Astrocyte (in vitro differentiated cells and primary cell): ENCODE data around the gene SLC39A9. TPM values are rescaled to one million over a fixed set of nuclear protein-coding genes. Genes with fewer than 3 reads are reported as not detected.

Experiments used
- DNase-seq: peaks from one replicate; pipeline ENCODE4 v3.0.0-alpha.2; 2010; ENCODE audit warnings: low read depth
- FAIRE-seq: peaks from 2 replicates; lab custom pipeline; 2011; peaks lifted over from hg19 to GRCh38; lab: Jason Lieb, UNC
- H2AFZ ChIP-seq: 2 replicates; pipeline ENCODE4 v1.6.0; 2012; ENCODE audit warnings: low read depth, low read length, inconsistent platforms
- H3K27ac ChIP-seq: 2 replicates; pipeline ENCODE4 v1.5.1; 2011; ENCODE audit warnings: low read depth, low read length, inconsistent platforms
- H3K27me3 ChIP-seq: 2 replicates; pipeline ENCODE4 v1.6.0; 2011; ENCODE audit warnings: low read length, inconsistent platforms; ENCODE audit not compliant: insufficient read depth
- H3K36me3 ChIP-seq: 2 replicates; pipeline ENCODE4 v1.5.1; 2011; ENCODE audit warnings: low read length, inconsistent platforms; ENCODE audit not compliant: insufficient read depth
- H3K4me1 ChIP-seq: 2 replicates; pipeline ENCODE4 v1.5.1; 2011; ENCODE audit warnings: low read length, inconsistent platforms; ENCODE audit not compliant: insufficient read depth
- H3K4me2 ChIP-seq: 2 replicates; pipeline ENCODE4 v1.6.0; 2012; ENCODE audit warnings: low read length, inconsistent platforms
- H3K4me3 ChIP-seq: 2 replicates; pipeline ENCODE4 v1.5.1; 2011; ENCODE audit warnings: low read depth, mild to moderate bottlenecking, low read length, inconsistent platforms; ENCODE audit not compliant: insufficient read depth
- H3K79me2 ChIP-seq: 2 replicates; pipeline ENCODE4 v1.6.0; 2012; ENCODE audit warnings: mild to moderate bottlenecking, low read length, inconsistent platforms; ENCODE audit not compliant: insufficient read depth
- H3K9ac ChIP-seq: 2 replicates; pipeline ENCODE4 v1.6.0; 2012; ENCODE audit warnings: mild to moderate bottlenecking, low read length, inconsistent platforms
- H3K9me3 ChIP-seq: 2 replicates; pipeline ENCODE4 v1.5.1; 2012; ENCODE audit warnings: low read depth, mild to moderate bottlenecking, low read length, inconsistent platforms; ENCODE audit not compliant: insufficient read depth
- H4K20me1 ChIP-seq: 2 replicates; pipeline ENCODE4 v1.6.0; 2012; ENCODE audit warnings: low read length, inconsistent platforms; ENCODE audit not compliant: insufficient read depth
- H3K27ac Mint-ChIP-seq: one replicate; pipeline ENCODE4 v1.8.0; 2021; ENCODE audit warnings: mild to moderate bottlenecking, mixed read lengths; ENCODE audit not compliant: unreplicated experiment
- H3K27me3 Mint-ChIP-seq: one replicate; pipeline ENCODE4 v1.8.0; 2021; ENCODE audit warnings: low read depth, mixed read lengths; ENCODE audit not compliant: unreplicated experiment
- H3K36me3 Mint-ChIP-seq: one replicate; pipeline ENCODE4 v1.8.0; 2021; ENCODE audit warnings: low read depth, mixed read lengths; ENCODE audit not compliant: unreplicated experiment
- H3K4me1 Mint-ChIP-seq: one replicate; pipeline ENCODE4 v1.8.0; 2021; ENCODE audit warnings: low read depth, mixed read lengths; ENCODE audit not compliant: unreplicated experiment
- H3K4me3 Mint-ChIP-seq: one replicate; pipeline ENCODE4 v1.8.0; 2021; ENCODE audit warnings: mild to moderate bottlenecking, moderate library complexity, mixed read lengths; ENCODE audit not compliant: unreplicated experiment
- H3K9me3 Mint-ChIP-seq: one replicate; pipeline ENCODE4 v1.8.0; 2021; ENCODE audit warnings: mild to moderate bottlenecking, mixed read lengths; ENCODE audit not compliant: unreplicated experiment
- EZH2 ChIP-seq: IDR thresholded peaks from 2 replicates; pipeline ENCODE4 v1.6.1; 2012; ENCODE audit warnings: mild to moderate bottlenecking, low read length, inconsistent platforms; ENCODE audit not compliant: insufficient read depth
- total RNA-seq: library from RNA; stranded (reverse); gene quantifications from 2 replicates; pipeline ENCODE4 v1.2.1, GENCODE V29; 2021
- TF ChIP-seq, protein P1 (sequence below): IDR thresholded peaks from 2 replicates; pipeline ENCODE4 v1.5.1; 2011; ENCODE audit warnings: low read depth, mild to moderate bottlenecking, inconsistent platforms, low read length, moderate library complexity; ENCODE audit not compliant: insufficient read depth

Gene SLC39A9
- total RNA-seq, 1 donor from 2014 or later: 69.5 TPM

- no peaks in the 10 kb centered on the region for H3K9me3 Mint-ChIP-seq
- no peaks in the 10 kb centered on the region for H3K9me3 ChIP-seq
- TF ChIP-seq, protein P1, sequence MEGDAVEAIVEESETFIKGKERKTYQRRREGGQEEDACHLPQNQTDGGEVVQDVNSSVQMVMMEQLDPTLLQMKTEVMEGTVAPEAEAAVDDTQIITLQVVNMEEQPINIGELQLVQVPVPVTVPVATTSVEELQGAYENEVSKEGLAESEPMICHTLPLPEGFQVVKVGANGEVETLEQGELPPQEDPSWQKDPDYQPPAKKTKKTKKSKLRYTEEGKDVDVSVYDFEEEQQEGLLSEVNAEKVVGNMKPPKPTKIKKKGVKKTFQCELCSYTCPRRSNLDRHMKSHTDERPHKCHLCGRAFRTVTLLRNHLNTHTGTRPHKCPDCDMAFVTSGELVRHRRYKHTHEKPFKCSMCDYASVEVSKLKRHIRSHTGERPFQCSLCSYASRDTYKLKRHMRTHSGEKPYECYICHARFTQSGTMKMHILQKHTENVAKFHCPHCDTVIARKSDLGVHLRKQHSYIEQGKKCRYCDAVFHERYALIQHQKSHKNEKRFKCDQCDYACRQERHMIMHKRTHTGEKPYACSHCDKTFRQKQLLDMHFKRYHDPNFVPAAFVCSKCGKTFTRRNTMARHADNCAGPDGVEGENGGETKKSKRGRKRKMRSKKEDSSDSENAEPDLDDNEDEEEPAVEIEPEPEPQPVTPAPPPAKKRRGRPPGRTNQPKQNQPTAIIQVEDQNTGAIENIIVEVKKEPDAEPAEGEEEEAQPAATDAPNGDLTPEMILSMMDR: no peak
- TF ChIP-seq EZH2: no peak
- FAIRE-seq (no peak), DNase-seq (no peak)
- no peaks in the 10 kb centered on the region for H3K4me1 ChIP-seq
- peak overlapping the region; percentile 55 for H3K27ac Mint-ChIP-seq
- peaks cover 14% of the 10 kb centered on the region for H4K20me1 ChIP-seq
- no peaks in the 10 kb centered on the region for H3K4me1 Mint-ChIP-seq
- no peak overlapping the region for H3K4me2 ChIP-seq
- H2AFZ ChIP-seq: no peak overlapping the region
- H3K4me3 ChIP-seq: no peak overlapping the region
- no peaks in the 10 kb centered on the region for H3K27me3 ChIP-seq
- H3K79me2 ChIP-seq: no peaks in the 10 kb centered on the region
- peaks cover 17% of the 10 kb centered on the region for H3K36me3 ChIP-seq
- H3K27ac ChIP-seq: no peak overlapping the region
- no peak overlapping the region for H3K9ac ChIP-seq
- no peaks in the 10 kb centered on the region for H3K27me3 Mint-ChIP-seq
- H3K4me3 Mint-ChIP-seq: no peak overlapping the region
- H3K36me3 Mint-ChIP-seq: peaks cover 5% of the 10 kb centered on the region
Measured at GRCh38 chr14:69458350-69458749, 59.9 kb downstream of the SLC39A9 start.

DNA sequence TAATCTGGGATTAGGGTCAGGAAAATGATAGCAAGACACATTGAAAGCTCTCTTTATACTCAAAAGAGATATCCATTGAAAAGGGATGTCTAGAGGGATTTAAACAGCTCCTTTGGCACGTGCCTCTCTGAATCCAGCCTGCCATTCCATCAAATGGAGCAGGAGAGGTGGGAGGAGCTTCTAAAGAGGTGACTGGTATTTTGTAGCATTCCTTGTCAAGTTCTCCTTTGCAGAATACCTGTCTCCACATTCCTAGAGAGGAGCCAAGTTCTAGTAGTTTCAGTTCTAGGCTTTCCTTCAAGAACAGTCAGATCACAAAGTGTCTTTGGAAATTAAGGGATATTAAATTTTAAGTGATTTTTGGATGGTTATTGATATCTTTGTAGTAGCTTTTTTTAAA is 60.6 kb downstream of the SLC39A9 start:
- no peak for FAIRE-seq

More for the DNA sequence above, 60.6 kb downstream of the SLC39A9 start:
- Histone ChIP-seq H3K4me2 (no peak overlapping the region), H3K27ac (no peak overlapping the region), H2AFZ (no peak overlapping the region), H3K9me3 (no peaks in the 10 kb centered on the region), H3K27me3 (no peaks in the 10 kb centered on the region), H3K4me1 (peaks cover 1% of the 10 kb centered on the region), H3K9ac (no peak overlapping the region), H4K20me1 (peaks cover 7% of the 10 kb centered on the region), H3K79me2 (no peaks in the 10 kb centered on the region), H3K36me3 (peaks cover 17% of the 10 kb centered on the region), H3K4me3 (no peak overlapping the region)
- TF ChIP-seq EZH2: no peak
- TF ChIP-seq, protein P1: no peak
- Mint-ChIP-seq H3K36me3 (peaks cover 5% of the 10 kb centered on the region), H3K27me3 (no peaks in the 10 kb centered on the region), H3K4me1 (peaks cover 2% of the 10 kb centered on the region), H3K9me3 (no peaks in the 10 kb centered on the region), H3K4me3 (no peak overlapping the region), H3K27ac (no peak overlapping the region)
- DNase-seq: no peak
